GM10266 (cell line): Measurements from ENCODE around the gene PPM1L.
"Not testable (repeated sequence)": the region's sequence is repeated elsewhere in the genome, so short reads cannot be mapped to it uniquely, and the experiment has no call there.

Experiments
- DNase-seq: peaks from one replicate; pipeline ENCODE4 v3.0.0; 2012; ENCODE audit errors: extremely low spot score
- TF ChIP-seq, protein P1 (sequence below): IDR thresholded peaks from 2 replicates; pipeline ENCODE4 v1.5.1; 2012; ENCODE audit warnings: mild to moderate bottlenecking, low read depth; ENCODE audit not compliant: control insufficient read depth, insufficient read depth; ENCODE audit errors: missing control alignments

Gene PPM1L

GRCh38 chr3:160973067-160973809 lies 217.2 kb downstream of the PPM1L start:
- no peak for DNase-seq

DNA sequence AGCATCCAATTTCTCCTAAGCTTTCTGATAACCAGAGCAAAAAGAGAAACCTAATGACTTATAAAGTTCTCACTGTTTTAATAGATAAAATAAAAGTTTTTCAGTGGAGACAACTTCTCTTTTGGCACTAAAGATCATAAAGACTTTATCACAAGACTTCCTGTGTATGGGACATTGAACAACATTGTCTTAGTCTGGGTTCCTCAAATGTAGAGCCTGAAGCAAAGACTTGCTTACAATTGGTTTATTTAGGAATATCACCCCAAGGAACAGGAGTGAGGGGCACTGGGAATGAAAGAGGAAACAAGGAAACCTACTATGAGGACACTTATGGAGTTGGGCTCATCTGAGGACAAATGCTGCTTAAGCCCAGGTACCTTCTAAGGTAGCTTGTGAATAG lies 221.7 kb downstream of the PPM1L start:
- DNase-seq = no peak
- TF ChIP-seq, protein P1, sequence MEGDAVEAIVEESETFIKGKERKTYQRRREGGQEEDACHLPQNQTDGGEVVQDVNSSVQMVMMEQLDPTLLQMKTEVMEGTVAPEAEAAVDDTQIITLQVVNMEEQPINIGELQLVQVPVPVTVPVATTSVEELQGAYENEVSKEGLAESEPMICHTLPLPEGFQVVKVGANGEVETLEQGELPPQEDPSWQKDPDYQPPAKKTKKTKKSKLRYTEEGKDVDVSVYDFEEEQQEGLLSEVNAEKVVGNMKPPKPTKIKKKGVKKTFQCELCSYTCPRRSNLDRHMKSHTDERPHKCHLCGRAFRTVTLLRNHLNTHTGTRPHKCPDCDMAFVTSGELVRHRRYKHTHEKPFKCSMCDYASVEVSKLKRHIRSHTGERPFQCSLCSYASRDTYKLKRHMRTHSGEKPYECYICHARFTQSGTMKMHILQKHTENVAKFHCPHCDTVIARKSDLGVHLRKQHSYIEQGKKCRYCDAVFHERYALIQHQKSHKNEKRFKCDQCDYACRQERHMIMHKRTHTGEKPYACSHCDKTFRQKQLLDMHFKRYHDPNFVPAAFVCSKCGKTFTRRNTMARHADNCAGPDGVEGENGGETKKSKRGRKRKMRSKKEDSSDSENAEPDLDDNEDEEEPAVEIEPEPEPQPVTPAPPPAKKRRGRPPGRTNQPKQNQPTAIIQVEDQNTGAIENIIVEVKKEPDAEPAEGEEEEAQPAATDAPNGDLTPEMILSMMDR = no peak

More at GRCh38 chr3:160973067-160973809, 217.2 kb downstream of the PPM1L start:
- TF ChIP-seq, protein P1 = no peak

GRCh38 chr3:160980740-160981139 lies 224.7 kb downstream of the PPM1L start:
- TF ChIP-seq, protein P1 = no peak
- DNase-seq = peak; percentile 12

GRCh38 chr3:160981217-160981938 lies 225.3 kb downstream of the PPM1L start:
- TF ChIP-seq, protein P1 = no peak
- peak; percentile 9 for DNase-seq

- no peak for DNase-seq
- TF ChIP-seq, protein P1 = no peak
These were observed 226.5 kb downstream of the PPM1L start for GRCh38 chr3:160982491-160982890.

DNA sequence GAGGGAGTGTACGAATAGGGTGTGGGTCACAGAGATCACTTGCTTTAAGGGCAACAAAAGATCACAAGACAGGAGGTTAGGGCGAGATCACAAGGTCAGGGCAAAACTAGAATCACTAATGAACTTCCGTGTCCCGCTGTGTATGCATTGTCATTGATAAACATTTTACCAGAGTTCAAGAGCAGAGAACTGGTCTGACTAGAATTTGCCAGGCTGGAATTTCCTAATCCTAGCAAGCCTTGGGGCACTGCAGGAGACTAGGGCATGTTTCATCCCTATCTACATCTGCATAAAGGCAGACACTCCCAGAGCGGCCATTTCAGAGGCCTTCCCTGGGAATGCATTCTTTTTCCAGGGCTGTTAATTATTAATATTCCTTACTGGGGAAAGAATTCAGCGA lies 227.9 kb downstream of the PPM1L start:
- DNase-seq = not testable (repeated sequence)

GRCh38 chr3:160986069-160986468 lies 230.0 kb downstream of the PPM1L start:
- no peak for DNase-seq
- TF ChIP-seq, protein P1 = no peak
